Activated CD4-positive, alpha-beta T cell treated with anti-CD3 and anti-CD28 coated beads for 36 hours (primary cell): ENCODE data around the gene NPDC1. TPM values are rescaled to one million over a fixed set of nuclear protein-coding genes. Genes with fewer than 3 reads are reported as not detected.
"Not testable (repeated sequence)": the region's sequence is repeated elsewhere in the genome, so short reads cannot be mapped to it uniquely, and the experiment has no call there.

Experiments used
- ATAC-seq: fragments of 200-7000 bp; cut with Tn5 transposase; one replicate; pipeline ENCODE4 v1.10.0; 2021; ENCODE audit warnings: mild to moderate bottlenecking, moderate library complexity
- CTCF ChIA-PET: fragments of 350-600 bp; sonication (Branson Sonifier 250); formaldehyde crosslinking; loops from one replicate; lab custom pipeline; 2021; ENCODE audit warnings: antibody characterized with exemption; lab: Charles Lee
- POLR2A ChIA-PET: fragments of 350-600 bp; sonication (Branson Sonifier 250); formaldehyde crosslinking; loops from one replicate; lab custom pipeline; 2021; ENCODE audit warnings: antibody characterized with exemption, inconsistent platforms; lab: Charles Lee
- DNase-seq: peaks from one replicate; pipeline ENCODE4 v3.0.0-alpha.2; 2020
- H3K27ac Mint-ChIP-seq: one replicate; pipeline ENCODE4 v1.8.0; 2021; ENCODE audit warnings: mixed read lengths
- H3K27me3 Mint-ChIP-seq: one replicate; pipeline ENCODE4 v1.8.0; 2021; ENCODE audit warnings: mixed read lengths
- H3K36me3 Mint-ChIP-seq: one replicate; pipeline ENCODE4 v1.8.0; 2021; ENCODE audit warnings: low read depth, mixed read lengths
- H3K4me1 Mint-ChIP-seq: one replicate; pipeline ENCODE4 v1.8.0; 2021; ENCODE audit warnings: mixed read lengths
- H3K4me3 Mint-ChIP-seq: one replicate; pipeline ENCODE4 v1.8.0; 2021; ENCODE audit warnings: mild to moderate bottlenecking, moderate library complexity, mixed read lengths
- H3K9me3 Mint-ChIP-seq: one replicate; pipeline ENCODE4 v1.8.0; 2021; ENCODE audit warnings: low read depth, mixed read lengths
- intact Hi-C, 2 experiments: fragments of 100-400 bp; cut with DNase I in 1 of 2; cut with micrococcal nuclease in 1 of 2; formaldehyde crosslinking; loops; one replicate each; pipeline versions ENCODE4 v1.14.2 to v1.15.1; 2022 to 2024; cut with DNase I, micrococcal nuclease
- total RNA-seq, 2 experiments: library from RNA; stranded (reverse); gene quantifications; one replicate each; pipeline ENCODE4 v1.2.3, GENCODE V29; 2021

Gene NPDC1
- total RNA-seq, 2 experiments from 2014 or later = 21.0 to 23.1 TPM

DNA sequence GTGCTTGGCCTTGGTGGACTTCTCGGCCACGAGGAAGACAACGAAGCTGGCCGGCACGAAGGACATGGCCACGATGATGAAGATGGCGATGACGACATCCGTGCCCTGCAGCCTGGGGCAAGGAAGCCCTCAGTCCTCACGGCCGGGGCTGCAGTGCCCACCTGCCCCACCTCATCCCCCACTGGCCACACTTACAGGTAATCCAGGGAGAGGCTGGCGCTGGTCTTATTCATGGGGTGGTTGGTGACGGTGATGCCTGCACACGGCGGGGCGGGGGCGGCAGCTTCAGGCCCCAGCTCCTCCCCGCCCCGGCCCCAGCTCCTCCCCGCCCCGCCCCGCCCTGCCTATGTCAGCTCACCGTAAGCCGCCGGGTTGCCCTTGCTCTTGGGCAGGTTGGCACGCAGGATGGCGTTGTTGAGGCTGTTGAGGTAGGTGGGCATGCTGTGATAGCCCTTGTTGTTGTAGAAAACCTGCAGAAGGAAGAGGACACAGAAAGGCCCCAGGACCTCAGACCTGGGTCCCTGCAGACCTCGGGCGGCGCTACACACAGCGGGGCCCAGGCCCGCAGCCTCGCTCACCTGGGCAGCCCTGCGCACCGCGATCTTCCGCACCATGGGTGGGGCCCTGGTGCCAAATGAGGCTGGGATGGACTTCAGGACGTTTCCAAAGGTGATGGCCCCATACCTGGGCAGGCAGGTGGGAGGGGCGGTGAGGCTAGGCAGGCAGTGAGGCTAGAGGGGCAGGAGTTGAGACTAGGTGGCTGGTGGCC lies 33.9 kb downstream of the NPDC1 start:
- CTCF ChIA-PET = interaction anchor here (0.6 kb wide), 1 partner anchor 46 kb away, joined by 3 read pairs; no protein-coding TSS in a partner anchor
- Mint-ChIP-seq H3K9me3 (no peaks in the 10 kb centered on the region), H3K36me3 (no peaks in the 10 kb centered on the region), H3K4me1 (no peaks in the 10 kb centered on the region), H3K27ac (no peak overlapping the region), H3K4me3 (no peak overlapping the region), H3K27me3 (no peaks in the 10 kb centered on the region)
- ATAC-seq = no peak
- no peak for DNase-seq
- POLR2A ChIA-PET = no interaction called here
- intact Hi-C loops = no loop called here

- Mint-ChIP-seq H3K27me3 (no peaks in the 10 kb centered on the region), H3K9me3 (no peaks in the 10 kb centered on the region), H3K4me3 (no peak overlapping the region), H3K27ac (no peak overlapping the region), H3K36me3 (no peaks in the 10 kb centered on the region), H3K4me1 (no peaks in the 10 kb centered on the region)
- CTCF ChIA-PET = no interaction called here
- POLR2A ChIA-PET = no interaction called here
- ATAC-seq (no peak), DNase-seq (no peak)
- intact Hi-C loops = no loop called here
Observed at GRCh38 chr9:137011156-137011555, 34.8 kb downstream of the NPDC1 start.

- ChIA-PET CTCF (interaction anchor here (0.6 kb wide), 2 partner anchors 25 to 227 kb away, joined by 3 to 4 read pairs; no protein-coding TSS in a partner anchor), POLR2A (no interaction called here)
- no peaks in the 10 kb centered on the region for H3K4me1 Mint-ChIP-seq
- H3K27me3 Mint-ChIP-seq = no peaks in the 10 kb centered on the region
- DNase-seq (no peak), ATAC-seq (no peak)
- H3K36me3 Mint-ChIP-seq = no peaks in the 10 kb centered on the region
- intact Hi-C loops = no loop called here
- H3K27ac Mint-ChIP-seq = no peak overlapping the region
- no peak overlapping the region for H3K4me3 Mint-ChIP-seq
- no peaks in the 10 kb centered on the region for H3K9me3 Mint-ChIP-seq
Observed at GRCh38 chr9:137009938-137010732, 35.8 kb downstream of the NPDC1 start.

GRCh38 chr9:137009217-137009616 lies 36.8 kb downstream of the NPDC1 start:
- intact Hi-C loops = no loop called here
- H3K9me3 Mint-ChIP-seq = no peaks in the 10 kb centered on the region
- ChIA-PET CTCF (interaction anchor here (0.6 to 0.7 kb wide), 3 partner anchors 16 to 241 kb away, joined by 3 read pairs; no protein-coding TSS in a partner anchor), POLR2A (no interaction called here)
- no peaks in the 10 kb centered on the region for H3K36me3 Mint-ChIP-seq
- no peaks in the 10 kb centered on the region for H3K27me3 Mint-ChIP-seq
- no peak overlapping the region for H3K4me3 Mint-ChIP-seq
- H3K4me1 Mint-ChIP-seq = no peaks in the 10 kb centered on the region
- no peak for DNase-seq
- ATAC-seq = no peak
- no peak overlapping the region for H3K27ac Mint-ChIP-seq

- ATAC-seq (no peak), DNase-seq (no peak)
- intact Hi-C loops = no loop called here
- no peaks in the 10 kb centered on the region for H3K4me1 Mint-ChIP-seq
- no peaks in the 10 kb centered on the region for H3K9me3 Mint-ChIP-seq
- POLR2A ChIA-PET = no interaction called here
- no peaks in the 10 kb centered on the region for H3K36me3 Mint-ChIP-seq
- H3K27me3 Mint-ChIP-seq = no peaks in the 10 kb centered on the region
- CTCF ChIA-PET = no interaction called here
- H3K27ac Mint-ChIP-seq = no peak overlapping the region
- no peak overlapping the region for H3K4me3 Mint-ChIP-seq
Observed at GRCh38 chr9:137008312-137008711, 37.7 kb downstream of the NPDC1 start.

DNA sequence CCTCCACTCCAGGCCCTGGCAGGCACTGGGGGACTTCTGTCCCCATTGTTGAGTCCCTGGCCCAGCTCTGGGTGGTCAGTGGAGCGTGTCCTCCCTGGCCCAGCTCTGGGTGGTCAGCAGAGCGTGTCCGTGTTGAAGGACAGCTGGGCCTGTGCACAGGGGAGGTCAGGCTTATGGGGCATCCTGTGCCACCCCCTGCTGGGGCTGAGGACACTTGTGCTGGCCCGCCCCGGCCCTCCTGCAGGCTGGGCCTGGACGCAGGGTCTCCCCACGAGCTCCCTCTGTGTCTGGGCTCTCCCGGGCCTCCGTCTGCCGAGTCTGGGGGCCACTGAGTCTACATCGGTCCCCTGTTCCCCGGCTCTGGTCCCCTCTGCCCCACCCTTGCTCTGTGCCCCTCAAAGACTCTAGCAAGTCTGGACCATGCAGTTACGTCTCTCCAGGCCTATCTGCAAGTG lies 38.1 kb downstream of the NPDC1 start:
- H3K9me3 Mint-ChIP-seq = no peaks in the 10 kb centered on the region
- POLR2A ChIA-PET = no interaction called here
- H3K36me3 Mint-ChIP-seq = no peaks in the 10 kb centered on the region
- no peak for DNase-seq
- H3K27ac Mint-ChIP-seq = no peak overlapping the region
- intact Hi-C loops = no loop called here
- no peaks in the 10 kb centered on the region for H3K27me3 Mint-ChIP-seq
- ATAC-seq = no peak
- CTCF ChIA-PET = no interaction called here
- H3K4me1 Mint-ChIP-seq = no peaks in the 10 kb centered on the region
- H3K4me3 Mint-ChIP-seq = no peak overlapping the region

- H3K4me1 Mint-ChIP-seq = no peaks in the 10 kb centered on the region
- ATAC-seq (no peak), DNase-seq (no peak)
- H3K27me3 Mint-ChIP-seq = no peaks in the 10 kb centered on the region
- intact Hi-C loops = no loop called here
- ChIA-PET CTCF (no interaction called here), POLR2A (no interaction called here)
- no peaks in the 10 kb centered on the region for H3K36me3 Mint-ChIP-seq
- H3K4me3 Mint-ChIP-seq = no peak overlapping the region
- no peak overlapping the region for H3K27ac Mint-ChIP-seq
- no peaks in the 10 kb centered on the region for H3K9me3 Mint-ChIP-seq
Observed at GRCh38 chr9:137007108-137007815, 38.7 kb downstream of the NPDC1 start.

DNA sequence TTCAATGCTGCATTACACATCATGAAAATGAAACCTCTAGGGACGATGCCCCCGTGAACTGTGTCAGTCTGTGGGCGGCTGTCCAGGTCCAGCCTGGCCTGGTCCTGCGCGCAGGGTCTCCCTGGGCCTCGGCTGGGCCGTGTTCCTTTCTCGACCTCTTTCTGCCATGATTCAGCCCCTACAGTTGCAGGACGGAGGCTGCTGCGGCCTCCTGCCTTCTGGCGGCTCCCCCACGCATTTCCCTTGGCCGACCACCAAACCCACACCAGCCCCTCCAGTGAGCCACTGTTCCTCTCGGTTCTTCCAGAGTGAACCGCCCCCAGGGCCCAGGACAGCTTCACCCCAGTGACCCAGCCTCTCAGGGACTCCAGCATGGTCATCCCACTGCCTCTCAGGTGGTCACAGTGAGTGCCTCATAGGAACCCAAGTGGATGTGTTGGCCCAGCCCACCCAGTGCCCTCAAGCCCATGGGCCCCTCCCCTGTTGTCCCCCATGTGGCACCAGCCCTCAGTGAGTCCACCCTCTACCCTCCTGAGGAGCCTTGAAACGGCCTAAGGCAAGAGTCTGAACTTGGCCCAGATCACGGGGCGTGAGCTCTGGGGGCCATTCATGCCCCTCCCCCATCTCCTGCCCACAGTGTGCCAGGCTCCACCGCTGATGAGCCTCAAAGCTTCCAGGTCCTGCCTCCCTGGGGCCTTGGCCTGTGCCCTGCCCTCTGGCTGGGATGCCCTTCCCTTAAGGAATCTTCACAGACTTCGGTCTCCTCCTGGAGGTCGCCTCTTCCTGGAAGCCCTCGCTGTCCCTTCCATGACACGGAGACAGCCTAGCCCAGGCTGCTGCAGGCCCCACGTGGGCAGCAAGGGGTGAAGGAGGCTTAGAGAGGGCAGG lies 39.6 kb downstream of the NPDC1 start:
- intact Hi-C loops = no loop called here
- Mint-ChIP-seq H3K9me3 (no peaks in the 10 kb centered on the region), H3K27me3 (no peaks in the 10 kb centered on the region), H3K4me3 (no peak overlapping the region), H3K27ac (no peak overlapping the region), H3K36me3 (no peaks in the 10 kb centered on the region), H3K4me1 (no peaks in the 10 kb centered on the region)
- POLR2A ChIA-PET = no interaction called here
- CTCF ChIA-PET = no interaction called here
- ATAC-seq (no peak), DNase-seq (no peak)

DNA sequence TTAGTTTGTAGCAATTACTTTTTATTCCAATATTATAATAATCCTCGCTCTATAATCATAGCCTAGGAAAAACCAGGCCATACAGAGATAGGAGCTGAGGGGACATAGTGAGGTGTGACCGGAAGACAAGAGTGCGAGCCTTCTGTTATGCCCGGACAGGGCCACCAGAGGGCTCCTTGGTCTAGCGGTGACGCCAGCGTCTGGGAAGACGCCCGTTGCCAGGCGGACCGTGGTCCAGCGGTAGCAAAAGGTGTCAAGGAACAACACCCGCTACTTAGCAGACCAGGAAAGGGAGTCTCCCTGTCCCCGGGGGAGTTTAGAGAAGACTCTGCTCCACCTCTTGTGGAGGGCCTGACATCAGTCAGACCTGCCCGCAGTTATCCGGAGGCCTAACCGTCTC lies 41.7 kb downstream of the NPDC1 start:
- H3K27me3 Mint-ChIP-seq, intact Hi-C loops, H3K27ac Mint-ChIP-seq, H3K4me1 Mint-ChIP-seq, CTCF ChIA-PET, H3K36me3 Mint-ChIP-seq, H3K9me3 Mint-ChIP-seq, H3K4me3 Mint-ChIP-seq, ATAC-seq, DNase-seq, POLR2A ChIA-PET: not testable (repeated sequence)

- H3K27me3 Mint-ChIP-seq = peaks cover 3% of the 10 kb centered on the region
- ChIA-PET CTCF (interaction anchor here (0.9 to 1.2 kb wide), 2 partner anchors 32 to 61 kb away, joined by 3 to 12 read pairs; no protein-coding TSS in a partner anchor), POLR2A (no interaction called here)
- DNase-seq = no peak
- intact Hi-C loops = no loop called here
- no peak for ATAC-seq
- H3K9me3 Mint-ChIP-seq = no peaks in the 10 kb centered on the region
- no peak overlapping the region for H3K4me3 Mint-ChIP-seq
- peaks cover 14% of the 10 kb centered on the region for H3K4me1 Mint-ChIP-seq
- H3K27ac Mint-ChIP-seq = no peak overlapping the region
- H3K36me3 Mint-ChIP-seq = no peaks in the 10 kb centered on the region
Observed at GRCh38 chr9:137002646-137003041, 43.3 kb downstream of the NPDC1 start.
